Measurements from ENCODE around the gene SLC12A2.

- TF ChIP-seq EZH2 (IDR thresholded peaks at IDR 0.05; ENCODE audit: low read length): no peak
- TF ChIP-seq CTCF (optimal IDR thresholded peaks at IDR 0.05 in 1 of 3, IDR thresholded peaks at IDR 0.05 in 1 of 3, conservative IDR thresholded peaks at IDR 0.05 in 1 of 3; ENCODE audit: extremely low read depth in 1 of 3, insufficient read depth in 2 of 3, low read length in 3 of 3): no peak
Measured at GRCh38 chr5:128116445-128116844, 32.9 kb downstream of the SLC12A2 start.

Measured in keratinocyte (primary cell).